RCC 7860 (cell line): ENCODE measurements around the gene SCUBE3.

ENCODE experiments used
- DNase-seq: peaks from one replicate; pipeline ENCODE4 v3.0.0-alpha.2; 2015; ENCODE audit warnings: low spot score
- FAIRE-seq: peaks from 2 replicates; lab custom pipeline; 2012; peaks lifted over from hg19 to GRCh38; lab: Jason Lieb, UNC

Gene SCUBE3

GRCh38 chr6:35213824-35214756 lies at the start of gene SCUBE3:
Gene SCUBE3, plus strand, starts transcription at chr6:35213956. Its CDS starts 463 bp downstream, at chr6:35214419.
- DNase-seq = no peak

GRCh38 chr6:35164277-35164676 lies 49.5 kb upstream of the SCUBE3 start:
- FAIRE-seq (no peak), DNase-seq (no peak)

More at GRCh38 chr6:35213824-35214756, at the start of gene SCUBE3:
- no peak for FAIRE-seq

- no peak for DNase-seq
- no peak for FAIRE-seq
These were observed 48.9 kb upstream of the SCUBE3 start for GRCh38 chr6:35164868-35165267.

- DNase-seq (no peak), FAIRE-seq (no peak)
These were observed 48.1 kb upstream of the SCUBE3 start for GRCh38 chr6:35165630-35166071.

- FAIRE-seq (no peak), DNase-seq (no peak)
These were observed 47.6 kb upstream of the SCUBE3 start for GRCh38 chr6:35166116-35166515.

GRCh38 chr6:35166520-35166919 lies 47.2 kb upstream of the SCUBE3 start:
- FAIRE-seq (no peak), DNase-seq (no peak)

GRCh38 chr6:35167505-35167904 lies 46.3 kb upstream of the SCUBE3 start:
- no peak for FAIRE-seq
- DNase-seq = no peak

GRCh38 chr6:35168461-35168861 lies 45.3 kb upstream of the SCUBE3 start:
- FAIRE-seq (no peak), DNase-seq (no peak)

- DNase-seq (no peak), FAIRE-seq (no peak)
These were observed 43.6 kb upstream of the SCUBE3 start for GRCh38 chr6:35170166-35170565.

- DNase-seq (no peak), FAIRE-seq (no peak)
These were observed 42.9 kb upstream of the SCUBE3 start for GRCh38 chr6:35170891-35171290.

- no peak for DNase-seq
- no peak for FAIRE-seq
These were observed 40.7 kb upstream of the SCUBE3 start for GRCh38 chr6:35173044-35173426.

GRCh38 chr6:35173427-35174087 lies 40.2 kb upstream of the SCUBE3 start:
- DNase-seq = no peak
- FAIRE-seq = no peak

GRCh38 chr6:35174088-35174434 lies 39.7 kb upstream of the SCUBE3 start:
- DNase-seq (no peak), FAIRE-seq (no peak)

GRCh38 chr6:35174501-35174900 lies 39.3 kb upstream of the SCUBE3 start:
- FAIRE-seq (no peak), DNase-seq (no peak)

GRCh38 chr6:35176301-35177024 lies 37.3 kb upstream of the SCUBE3 start:
- FAIRE-seq (no peak), DNase-seq (no peak)

GRCh38 chr6:35177157-35177556 lies 36.6 kb upstream of the SCUBE3 start:
- no peak for FAIRE-seq
- no peak for DNase-seq

- FAIRE-seq = no peak
- DNase-seq = no peak
These were observed 36.2 kb upstream of the SCUBE3 start for GRCh38 chr6:35177596-35177995.

GRCh38 chr6:35178012-35178411 lies 35.7 kb upstream of the SCUBE3 start:
- FAIRE-seq = no peak
- DNase-seq = no peak

GRCh38 chr6:35178932-35179832 lies 34.6 kb upstream of the SCUBE3 start:
- DNase-seq (no peak), FAIRE-seq (no peak)

- DNase-seq (no peak), FAIRE-seq (no peak)
These were observed 33.7 kb upstream of the SCUBE3 start for GRCh38 chr6:35179901-35180535.
